Endothelial cell of umbilical vein (primary cell): ENCODE results near the gene KCNN3.

Source experiments
- MYC ChIP-seq: IDR thresholded peaks from one replicate; pipeline ENCODE4 v1.6.1; 2011; ENCODE audit warnings: mild to moderate bottlenecking, low read depth, low read length
- TF ChIP-seq, protein P1 (sequence below): IDR thresholded peaks from 2 replicates; pipeline ENCODE4 v1.6.1; 2011; ENCODE audit not compliant: insufficient read depth, insufficient read length
- TF ChIP-seq, protein P2 (sequence below), 2 donors: IDR thresholded peaks; 1 replicate in 1 of 2; 2 replicates in 1 of 2; pipeline ENCODE4 v1.5.1; 2011; ENCODE audit warnings: low read length in 2 of 2, mild to moderate bottlenecking in 2 of 2, moderate library complexity in 2 of 2, control low read depth in 1 of 2, inconsistent platforms in 1 of 2, low read depth in 1 of 2; ENCODE audit not compliant: insufficient read depth in 1 of 2; ENCODE audit errors: extremely low read depth in 1 of 2

DNA sequence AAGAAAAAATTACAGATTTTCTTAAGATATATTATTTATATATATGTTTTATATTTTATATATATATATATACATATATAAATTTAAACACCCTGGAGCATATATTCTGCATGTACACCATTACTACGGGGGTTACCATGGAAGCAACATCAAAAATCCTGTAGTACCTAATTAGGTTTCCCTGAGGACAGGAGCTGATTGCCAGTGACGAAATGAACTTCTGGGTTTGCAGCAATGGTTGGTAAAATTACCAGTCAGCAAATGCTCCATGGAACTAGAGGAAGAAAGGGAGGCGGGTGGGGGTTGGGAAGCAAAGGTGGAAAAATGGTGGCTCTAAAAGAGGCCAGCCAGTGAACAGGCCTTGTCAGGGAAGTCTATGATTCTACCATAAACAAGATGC, 89.5 kb downstream of the KCNN3 start:
- TF ChIP-seq, protein P1, sequence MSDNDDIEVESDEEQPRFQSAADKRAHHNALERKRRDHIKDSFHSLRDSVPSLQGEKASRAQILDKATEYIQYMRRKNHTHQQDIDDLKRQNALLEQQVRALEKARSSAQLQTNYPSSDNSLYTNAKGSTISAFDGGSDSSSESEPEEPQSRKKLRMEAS = no peak
- TF ChIP-seq, protein P2, sequence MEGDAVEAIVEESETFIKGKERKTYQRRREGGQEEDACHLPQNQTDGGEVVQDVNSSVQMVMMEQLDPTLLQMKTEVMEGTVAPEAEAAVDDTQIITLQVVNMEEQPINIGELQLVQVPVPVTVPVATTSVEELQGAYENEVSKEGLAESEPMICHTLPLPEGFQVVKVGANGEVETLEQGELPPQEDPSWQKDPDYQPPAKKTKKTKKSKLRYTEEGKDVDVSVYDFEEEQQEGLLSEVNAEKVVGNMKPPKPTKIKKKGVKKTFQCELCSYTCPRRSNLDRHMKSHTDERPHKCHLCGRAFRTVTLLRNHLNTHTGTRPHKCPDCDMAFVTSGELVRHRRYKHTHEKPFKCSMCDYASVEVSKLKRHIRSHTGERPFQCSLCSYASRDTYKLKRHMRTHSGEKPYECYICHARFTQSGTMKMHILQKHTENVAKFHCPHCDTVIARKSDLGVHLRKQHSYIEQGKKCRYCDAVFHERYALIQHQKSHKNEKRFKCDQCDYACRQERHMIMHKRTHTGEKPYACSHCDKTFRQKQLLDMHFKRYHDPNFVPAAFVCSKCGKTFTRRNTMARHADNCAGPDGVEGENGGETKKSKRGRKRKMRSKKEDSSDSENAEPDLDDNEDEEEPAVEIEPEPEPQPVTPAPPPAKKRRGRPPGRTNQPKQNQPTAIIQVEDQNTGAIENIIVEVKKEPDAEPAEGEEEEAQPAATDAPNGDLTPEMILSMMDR (IDR thresholded peaks at IDR 0.05; ENCODE audit: extremely low read depth in 1 of 2, insufficient read depth in 1 of 2, low read depth in 1 of 2, low read length in 2 of 2) = no peak
- no peak for TF ChIP-seq MYC
